ENCODE data around the gene VGLL4.

GRCh38 chr3:11553436-11554235 lies 90.1 kb downstream of the VGLL4 start:
- TF ChIP-seq RAD21 (IDR thresholded peaks at IDR 0.05; ENCODE audit: low read depth) (no peak), EP300 (IDR thresholded peaks at IDR 0.05; ENCODE audit: borderline replicate concordance) (no peak), TCF12 (IDR thresholded peaks at IDR 0.05; ENCODE audit: low read depth) (no peak), CREB1 (IDR thresholded peaks at IDR 0.05; ENCODE audit: low read depth) (no peak)

Data from Ishikawa (cell line).